GM10266 (cell line): ENCODE measurements around the gene ASB1.
"Not testable (repeated sequence)": the region's sequence is repeated elsewhere in the genome, so short reads cannot be mapped to it uniquely, and the experiment has no call there.

Experiments
- DNase-seq: peaks from one replicate; pipeline ENCODE4 v3.0.0; 2012; ENCODE audit errors: extremely low spot score
- CTCF ChIP-seq: IDR thresholded peaks from 2 replicates; pipeline ENCODE4 v1.5.1; 2012; ENCODE audit warnings: mild to moderate bottlenecking, low read depth; ENCODE audit not compliant: control insufficient read depth, insufficient read depth; ENCODE audit errors: missing control alignments

ASB1 gene

GRCh38 chr2:238440767-238441166 lies 14.0 kb downstream of the ASB1 start:
- TF ChIP-seq CTCF = no peak
- DNase-seq = no peak

GRCh38 chr2:238441262-238442114 lies 14.8 kb downstream of the ASB1 start:
- no peak for DNase-seq
- TF ChIP-seq CTCF = no peak

- not testable (repeated sequence) for DNase-seq
Observed at GRCh38 chr2:238442257-238442656, 15.5 kb downstream of the ASB1 start.

- no peak for TF ChIP-seq CTCF
- DNase-seq = no peak
Observed at GRCh38 chr2:238444242-238444641, 17.5 kb downstream of the ASB1 start.

GRCh38 chr2:238445409-238446190 lies 18.9 kb downstream of the ASB1 start:
- DNase-seq = no peak
- no peak for TF ChIP-seq CTCF

GRCh38 chr2:238446371-238446770 lies 19.6 kb downstream of the ASB1 start:
- DNase-seq = no peak
- no peak for TF ChIP-seq CTCF

GRCh38 chr2:238448031-238448955 lies 21.6 kb downstream of the ASB1 start:
- DNase-seq = no peak
- no peak for TF ChIP-seq CTCF
